Measurements from ENCODE around the gene PFKFB2. TPM values are rescaled to one million over a fixed set of nuclear protein-coding genes. Genes with fewer than 3 reads are reported as not detected.

The PFKFB2 gene
- total RNA-seq, result 16.7 TPM

DNA sequence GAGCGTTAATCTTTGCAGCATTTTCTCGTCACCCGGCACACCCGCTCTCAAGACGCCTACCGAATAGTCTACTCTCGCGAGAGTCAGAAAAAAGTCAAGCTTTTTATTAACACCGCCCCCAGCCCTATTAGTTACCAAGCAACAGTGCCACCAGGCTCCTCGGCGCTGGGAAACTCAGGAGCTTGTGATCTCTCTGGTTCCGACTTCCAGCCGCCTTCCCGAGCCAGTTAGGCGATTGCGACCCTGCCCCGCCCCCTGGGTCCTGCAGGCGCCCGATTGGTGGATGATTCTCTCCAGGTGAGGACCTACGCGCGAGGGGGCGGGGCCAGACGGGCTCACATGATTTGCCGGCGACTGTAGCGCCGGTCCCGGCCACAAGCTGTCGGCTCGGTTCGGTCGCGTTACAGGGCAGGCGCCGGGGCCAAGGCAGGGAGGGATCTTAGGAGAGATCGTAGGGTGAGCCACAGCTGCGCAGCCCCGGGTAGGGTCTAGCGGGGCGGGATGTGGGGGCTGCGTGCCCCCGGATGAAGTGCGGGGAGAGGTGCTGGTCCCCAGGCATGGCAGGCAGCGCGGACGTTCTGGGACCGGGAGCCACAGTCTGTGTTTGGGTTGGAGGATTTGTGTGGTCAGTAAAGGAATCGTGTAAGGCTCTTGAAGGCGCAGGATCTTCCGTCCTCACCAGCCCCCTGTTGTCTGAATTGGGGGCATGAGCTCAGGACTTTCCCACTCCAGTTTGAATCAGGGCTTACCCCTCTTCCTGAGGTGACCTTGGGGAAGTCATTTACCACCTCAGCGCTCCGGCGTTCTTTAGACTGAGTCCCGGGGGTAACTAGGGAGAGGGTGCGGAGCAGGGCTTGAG, at the start of gene PFKFB2:
TSS of gene PFKFB2 (plus strand) at position 365 of the 859 bp plus-strand sequence. CDS start 1,443 bp downstream, outside the sequence.
- intact Hi-C loops (cut with DNase I), result no loop called here
- DNase-seq (ENCODE audit: low spot score) (peak; percentile 97), ATAC-seq (peak; percentile 95)

DNA sequence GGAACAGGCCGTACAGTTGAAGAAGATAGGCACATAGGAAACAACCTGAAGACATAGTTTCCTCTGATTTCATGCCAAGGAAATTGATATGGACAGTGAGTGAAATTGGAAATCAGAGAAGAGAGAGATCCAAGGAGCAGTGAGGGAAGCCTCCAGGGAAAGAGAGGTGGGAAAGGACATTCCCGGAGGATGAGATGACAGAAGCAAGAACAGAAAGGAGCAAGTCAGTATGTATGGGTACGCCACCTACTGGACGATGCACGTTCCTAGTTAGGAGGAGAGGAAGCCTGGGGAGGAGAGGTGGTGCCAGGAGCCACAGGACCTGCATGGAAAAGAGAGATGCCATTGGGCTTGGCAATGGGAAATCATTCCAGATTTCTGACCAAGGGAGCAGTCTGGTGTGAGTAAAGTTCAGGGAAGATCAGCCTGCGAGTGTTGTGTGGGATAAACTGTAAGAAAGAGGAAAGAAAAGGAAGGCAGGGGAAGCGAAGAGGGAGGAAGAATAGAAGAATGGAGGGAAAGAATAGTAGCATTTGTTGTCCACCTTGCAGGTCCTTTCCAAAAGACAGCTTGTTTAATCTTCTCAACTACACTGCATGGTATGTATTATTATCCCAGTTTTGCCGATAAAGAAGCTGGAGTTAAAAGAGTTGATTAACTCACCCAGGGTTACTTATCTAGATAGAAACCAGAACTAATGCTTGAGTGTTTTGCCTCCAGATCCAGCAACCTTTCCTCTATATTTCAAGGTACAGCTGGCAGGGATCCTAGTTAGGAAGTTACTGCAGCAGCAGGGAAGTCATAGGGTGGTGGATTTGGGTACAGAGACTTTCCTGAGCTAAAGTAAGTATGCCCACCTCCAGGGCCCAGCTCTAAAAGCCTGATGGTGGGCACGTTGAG, 47.9 kb upstream of the PFKFB2 start:
- no peak for ATAC-seq
- no peak for DNase-seq (ENCODE audit: low spot score)
- intact Hi-C loops (cut with DNase I), result no loop called here

DNA sequence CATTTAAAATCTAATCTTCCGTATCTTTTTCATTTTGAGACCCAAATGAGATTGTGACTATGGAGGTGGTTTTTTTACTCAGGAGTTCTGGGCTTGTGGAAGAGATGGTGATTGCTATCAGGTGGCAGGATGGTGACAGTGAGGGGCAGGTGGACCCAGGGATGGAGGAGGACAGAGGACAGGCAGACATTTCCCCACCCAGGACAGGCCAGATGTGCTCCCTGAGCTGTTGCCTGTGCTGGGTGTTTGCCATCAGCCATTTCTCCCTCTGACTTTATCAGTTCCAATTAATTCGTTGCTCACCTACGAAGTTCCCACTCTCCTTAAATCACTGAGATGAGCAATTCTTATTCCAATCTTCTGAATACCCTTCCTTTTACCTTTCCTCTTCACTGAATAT, 47.0 kb upstream of the PFKFB2 start:
- ATAC-seq (no peak), DNase-seq (ENCODE audit: low spot score) (no peak)
- intact Hi-C loops (cut with DNase I), result no loop called here

DNA sequence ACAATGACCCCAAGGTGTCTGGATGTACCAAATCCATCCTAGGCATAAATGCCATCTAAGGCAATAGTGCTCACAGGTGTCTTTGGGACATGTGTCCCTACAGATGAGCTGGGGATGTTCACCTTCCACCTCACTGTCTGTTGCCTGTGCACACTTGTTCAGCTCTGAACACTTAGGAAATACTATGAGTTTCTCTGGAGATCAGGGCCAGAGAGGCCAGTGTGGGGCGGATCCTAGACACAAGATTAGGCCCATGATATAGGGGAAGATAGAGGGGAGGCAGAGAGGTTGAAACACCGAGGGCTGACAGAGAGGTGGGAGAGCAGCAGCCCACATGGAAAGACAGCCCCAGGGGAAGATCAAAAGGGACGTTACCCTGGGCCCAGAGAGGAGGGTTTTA, 46.2 kb upstream of the PFKFB2 start:
- intact Hi-C loops (cut with DNase I), result no loop called here
- DNase-seq (ENCODE audit: low spot score) (no peak), ATAC-seq (no peak)

DNA sequence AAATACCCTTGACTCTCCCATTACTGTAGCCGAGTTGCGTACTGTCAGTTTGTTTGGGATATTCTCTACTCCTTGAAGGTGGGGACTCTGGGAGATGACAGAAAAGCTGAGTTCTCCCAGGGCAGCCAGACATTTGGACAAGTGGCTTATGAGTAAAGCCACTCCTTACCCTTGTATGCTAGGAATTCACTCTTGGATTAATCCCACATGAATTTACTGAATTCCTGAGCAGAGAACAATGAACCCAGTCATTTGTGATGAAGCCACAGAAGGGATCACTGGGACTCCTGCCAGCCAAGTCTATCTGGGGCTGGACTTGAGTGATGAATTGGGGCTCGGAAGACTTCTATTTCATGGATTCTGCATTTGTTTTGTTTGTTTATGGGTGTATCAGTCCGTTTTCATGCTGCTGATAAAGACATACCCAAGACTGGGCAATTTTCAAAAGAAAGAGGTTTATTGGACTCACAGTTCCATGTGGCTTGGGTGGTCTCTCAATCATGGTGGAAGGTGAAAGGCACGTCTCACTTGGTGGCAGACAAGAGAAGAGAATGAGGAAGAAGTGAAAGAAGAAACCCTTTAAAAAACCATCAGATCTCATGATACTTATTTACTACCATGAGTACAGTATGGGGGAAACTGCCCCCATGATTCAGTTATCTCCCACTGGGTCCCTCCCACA, 45.6 kb upstream of the PFKFB2 start:
- intact Hi-C loops (cut with DNase I), result no loop called here
- DNase-seq (ENCODE audit: low spot score) (peak; percentile 72), ATAC-seq (peak; percentile 79)

DNA sequence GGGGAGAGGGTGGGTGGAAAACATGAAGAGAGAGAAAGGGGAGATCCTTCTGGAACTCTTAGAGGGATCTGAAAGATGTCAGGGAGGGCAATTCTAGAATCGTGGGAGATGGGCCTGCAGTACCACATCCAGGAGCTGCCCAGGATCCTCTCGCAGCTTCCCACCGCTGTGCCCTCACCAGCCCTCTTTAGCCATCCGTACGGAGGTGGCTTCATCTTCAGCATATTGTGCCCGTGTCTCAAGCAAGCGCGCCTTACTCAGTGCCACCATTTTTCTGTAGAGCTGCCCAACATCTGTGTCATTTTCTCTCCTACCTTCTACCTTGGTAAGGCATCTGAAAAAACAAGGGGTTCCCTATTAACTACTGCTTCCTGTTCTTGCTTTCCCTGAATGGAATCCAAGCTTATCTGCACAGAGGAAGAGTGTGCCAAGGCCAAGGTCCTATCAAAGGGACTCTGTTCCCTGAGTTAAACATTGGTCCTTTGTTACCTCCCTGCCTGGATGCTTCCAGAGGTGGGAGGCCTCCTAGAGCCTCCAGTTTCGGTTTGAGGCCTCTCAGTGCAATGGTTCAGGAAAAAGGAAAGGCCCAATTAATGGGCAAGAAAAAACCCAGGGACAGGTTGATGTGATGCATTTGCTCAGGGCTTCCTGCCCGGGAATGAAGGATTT, 43.8 kb upstream of the PFKFB2 start:
- intact Hi-C loops (cut with DNase I), result no loop called here
- peak; percentile 63 for ATAC-seq
- DNase-seq (ENCODE audit: low spot score), result no peak

DNA sequence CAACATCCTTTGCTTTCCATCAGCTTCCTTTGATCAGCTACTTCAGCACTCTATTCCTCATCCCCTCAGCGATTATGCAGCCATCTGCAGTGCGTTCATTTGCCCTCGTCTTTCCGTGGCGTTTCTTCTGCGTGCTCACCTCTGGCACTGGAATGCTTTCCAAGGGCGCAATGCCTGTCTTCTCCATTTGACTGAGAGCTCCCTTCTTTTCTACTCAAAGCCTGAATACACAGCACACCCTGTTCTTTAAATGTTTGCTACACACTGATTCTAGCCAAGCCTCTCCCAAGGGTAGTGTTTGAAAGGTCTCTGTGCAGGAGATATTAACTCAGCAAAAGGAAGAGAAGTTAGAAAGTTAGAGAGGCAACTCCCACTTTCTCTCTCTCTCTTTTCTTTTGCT, 43.1 kb upstream of the PFKFB2 start:
- ATAC-seq (peak; percentile 74), DNase-seq (ENCODE audit: low spot score) (no peak)
- intact Hi-C loops (cut with DNase I), result no loop called here

DNA sequence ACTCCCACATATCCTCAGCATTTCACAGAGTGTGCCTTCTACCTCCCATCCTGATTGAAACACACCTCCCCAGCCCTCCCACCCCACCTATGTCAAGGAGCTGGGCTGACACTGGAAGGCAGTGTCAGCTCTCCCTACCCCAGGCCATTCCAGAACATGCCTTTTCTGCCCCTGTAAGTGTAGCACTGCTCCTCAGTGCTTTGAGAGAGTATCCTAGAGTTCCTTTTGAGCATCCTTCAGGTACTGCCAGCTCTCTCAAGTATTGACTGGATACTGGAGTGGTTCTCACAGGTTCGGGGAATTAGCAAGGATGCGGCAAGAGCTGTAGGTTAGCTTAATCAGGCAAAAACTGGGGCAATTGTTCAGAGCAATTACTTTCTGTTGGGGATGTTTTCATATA, 42.3 kb upstream of the PFKFB2 start:
- no peak for DNase-seq (ENCODE audit: low spot score)
- no peak for ATAC-seq
- intact Hi-C loops (cut with DNase I), result no loop called here

DNA sequence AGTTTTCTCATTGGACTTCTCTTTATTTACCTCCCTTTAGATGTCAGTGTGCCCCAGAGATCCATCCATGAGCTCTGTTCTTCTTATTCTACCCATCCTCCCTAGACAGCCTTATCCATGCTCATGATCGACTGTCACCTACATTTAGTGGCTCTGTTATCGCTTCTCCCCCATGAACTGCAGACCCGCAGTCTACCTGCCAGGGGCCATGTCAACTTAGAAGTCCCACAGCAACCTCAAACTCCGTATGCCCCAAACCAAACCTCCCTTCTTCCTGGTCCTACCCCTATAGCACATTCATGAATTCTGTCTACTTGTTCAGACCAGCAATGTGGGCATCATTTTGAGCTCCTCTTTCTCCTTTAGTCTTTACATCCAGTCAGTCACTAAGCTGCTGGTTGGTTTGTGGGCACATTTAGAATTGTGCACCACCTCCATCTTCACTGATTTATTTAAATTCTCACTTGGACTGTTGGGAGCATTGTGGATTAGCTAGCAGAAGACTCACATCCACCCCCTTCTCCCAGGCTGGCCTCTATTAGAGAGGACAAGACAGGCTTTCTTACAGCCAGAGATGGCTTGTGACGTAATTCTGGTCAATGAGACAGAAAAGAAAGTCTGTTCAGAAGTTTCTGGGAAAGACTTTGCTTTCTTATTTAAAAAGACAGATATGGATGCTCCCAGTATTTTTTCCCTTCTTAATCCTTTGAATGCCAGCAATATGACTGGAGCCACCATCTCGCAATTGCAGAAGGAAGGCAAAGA, 39.6 kb upstream of the PFKFB2 start:
- ATAC-seq, result no peak
- no peak for DNase-seq (ENCODE audit: low spot score)
- intact Hi-C loops (cut with DNase I), result no loop called here

DNA sequence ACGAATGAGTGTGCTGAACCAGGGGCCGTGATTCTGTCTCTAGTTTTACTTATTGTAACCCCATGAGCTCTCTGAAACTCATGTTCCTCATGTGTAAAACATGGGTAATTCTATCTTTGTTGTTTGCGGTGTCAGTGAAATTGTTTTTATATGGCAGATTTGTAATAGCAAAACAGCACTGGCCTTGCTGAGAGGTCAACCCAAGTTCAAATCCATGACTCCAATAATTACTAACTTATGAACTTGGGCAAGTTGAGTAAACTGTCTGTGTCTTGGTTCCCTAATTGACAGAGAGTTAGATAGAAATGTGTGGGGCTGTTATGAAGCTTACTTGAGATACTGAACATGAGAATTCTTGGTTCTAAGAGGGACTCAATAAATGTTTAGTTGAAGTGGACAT, 38.3 kb upstream of the PFKFB2 start:
- DNase-seq (ENCODE audit: low spot score), result no peak

DNA sequence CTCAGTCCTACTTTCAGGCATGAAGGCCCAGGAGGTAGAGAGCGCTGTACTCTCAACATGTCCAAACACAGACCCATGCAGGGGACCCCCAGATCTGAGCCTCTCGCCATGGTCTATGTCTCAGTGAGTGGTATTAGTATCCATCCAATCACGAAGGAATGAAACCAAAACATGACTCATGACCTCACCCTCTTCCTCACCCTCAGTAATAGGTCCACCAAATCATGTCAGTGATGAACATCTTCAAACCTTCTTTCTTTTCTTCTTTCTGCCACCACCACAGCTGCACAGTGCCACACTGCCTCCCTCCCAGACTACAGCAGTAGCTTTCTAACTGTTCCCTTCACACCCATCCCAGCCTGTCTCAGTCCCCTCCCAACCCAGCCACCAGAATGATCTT, 37.3 kb upstream of the PFKFB2 start:
- ATAC-seq (no peak), DNase-seq (ENCODE audit: low spot score) (no peak)
- intact Hi-C loops (cut with DNase I), result no loop called here

More for the DNA sequence above, 38.3 kb upstream of the PFKFB2 start:
- intact Hi-C loops (cut with DNase I), result no loop called here
- ATAC-seq, result no peak

DNA sequence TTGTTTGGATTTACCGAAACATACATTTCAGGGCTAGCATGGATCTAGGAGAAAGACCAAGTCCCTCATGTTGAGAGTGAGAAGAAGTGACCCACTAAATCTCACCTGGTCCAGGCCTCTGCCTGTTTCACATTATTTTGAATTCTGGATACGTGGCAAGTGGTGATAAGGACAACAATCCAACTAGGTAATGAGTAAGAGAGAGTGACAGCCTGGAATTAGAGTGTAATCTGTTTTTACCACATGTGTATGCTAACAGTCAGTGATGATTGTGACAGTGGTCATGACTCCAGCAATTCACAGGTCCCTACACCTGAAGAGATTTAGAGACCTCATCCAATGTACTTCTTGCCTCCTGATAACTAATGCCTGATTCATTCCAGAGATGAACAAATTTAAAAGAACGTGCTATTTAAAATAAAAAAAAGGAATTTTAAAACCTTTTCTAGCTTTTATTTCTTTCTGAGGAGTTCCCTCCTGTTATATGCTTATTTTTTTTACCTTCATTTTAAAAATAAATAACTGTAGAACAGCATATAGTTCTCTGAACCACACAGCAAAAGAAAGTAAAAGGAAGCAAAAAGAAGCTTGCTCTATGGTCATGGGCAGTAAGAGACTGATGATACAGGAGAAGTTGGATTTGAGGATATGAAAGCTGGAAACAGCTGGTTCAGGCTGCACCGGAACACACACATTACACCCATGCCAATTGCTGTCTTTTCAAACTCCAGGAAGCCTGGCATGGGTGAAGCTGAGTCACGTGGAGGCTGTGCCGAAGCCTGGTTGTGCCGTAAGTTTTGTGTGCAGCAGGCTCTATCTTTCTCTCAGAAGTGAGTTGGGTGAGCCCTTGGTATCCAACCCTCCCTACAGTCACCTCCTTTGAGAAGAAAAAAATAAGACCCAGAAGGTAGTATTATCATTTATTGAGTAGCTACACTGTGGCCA, 35.2 kb upstream of the PFKFB2 start:
- intact Hi-C loops (cut with DNase I), result no loop called here
- DNase-seq (ENCODE audit: low spot score), result no peak
- ATAC-seq, result peak; percentile 74

DNA sequence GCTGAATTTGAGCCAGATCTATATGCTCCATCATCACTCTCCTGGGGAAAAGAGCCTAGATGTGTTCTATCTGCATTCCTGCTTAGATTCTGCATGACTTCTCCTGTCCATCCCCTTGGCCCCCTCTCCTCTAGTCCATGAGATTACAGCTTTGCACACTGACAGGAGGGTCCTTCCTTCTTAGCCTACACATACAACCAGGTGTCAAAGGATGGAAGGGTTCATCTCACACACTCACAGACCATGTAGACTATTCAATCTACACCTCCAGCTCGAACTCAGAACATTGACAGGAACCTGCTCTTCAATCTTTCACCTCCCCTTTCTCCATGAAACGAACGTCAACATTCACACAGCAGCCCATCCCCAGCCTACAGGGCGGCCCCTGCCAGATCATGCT, 34.4 kb upstream of the PFKFB2 start:
- intact Hi-C loops (cut with DNase I), result no loop called here
- ATAC-seq (no peak), DNase-seq (ENCODE audit: low spot score) (no peak)

DNA sequence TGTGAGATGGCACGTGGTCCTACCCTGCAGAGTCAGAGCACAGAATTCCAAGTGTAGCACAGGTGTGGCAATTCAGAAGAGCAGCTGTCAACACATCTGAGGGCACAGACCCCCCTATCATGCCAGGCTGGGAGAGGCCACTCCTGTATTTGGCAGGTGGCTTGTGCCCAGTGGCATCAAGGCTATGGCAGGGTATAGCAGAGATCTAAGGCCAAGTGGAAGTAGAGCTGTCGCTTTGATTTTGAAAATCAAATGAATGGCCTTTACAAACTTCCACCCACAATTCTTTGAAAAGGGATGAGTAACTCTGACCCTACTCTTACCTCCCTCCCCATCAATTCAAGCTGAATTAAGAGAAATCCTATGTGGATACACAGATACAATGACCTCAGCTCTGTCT, 33.9 kb upstream of the PFKFB2 start:
- no peak for ATAC-seq
- no peak for DNase-seq (ENCODE audit: low spot score)
- intact Hi-C loops (cut with DNase I), result no loop called here

DNA sequence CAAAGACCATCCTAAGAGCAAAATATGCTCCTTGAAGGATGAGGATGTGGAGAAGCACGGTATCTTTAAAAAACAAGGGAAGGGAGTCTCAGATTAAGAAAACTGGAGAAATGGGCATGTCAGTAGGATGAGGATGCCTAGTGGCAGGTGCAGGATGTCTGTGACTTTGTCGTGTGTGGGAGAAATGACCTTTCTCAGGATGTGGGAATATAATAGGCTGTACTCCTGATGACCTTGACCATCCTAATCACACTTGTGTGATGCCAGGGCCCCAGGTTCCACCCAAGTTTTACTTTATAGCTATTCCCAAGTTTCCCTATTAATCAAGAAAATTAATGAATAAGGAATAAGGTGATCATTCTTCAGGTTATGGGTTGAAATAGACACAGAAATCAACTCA, 33.4 kb upstream of the PFKFB2 start:
- no peak for DNase-seq (ENCODE audit: low spot score)
- ATAC-seq, result no peak
- intact Hi-C loops (cut with DNase I), result no loop called here

DNA sequence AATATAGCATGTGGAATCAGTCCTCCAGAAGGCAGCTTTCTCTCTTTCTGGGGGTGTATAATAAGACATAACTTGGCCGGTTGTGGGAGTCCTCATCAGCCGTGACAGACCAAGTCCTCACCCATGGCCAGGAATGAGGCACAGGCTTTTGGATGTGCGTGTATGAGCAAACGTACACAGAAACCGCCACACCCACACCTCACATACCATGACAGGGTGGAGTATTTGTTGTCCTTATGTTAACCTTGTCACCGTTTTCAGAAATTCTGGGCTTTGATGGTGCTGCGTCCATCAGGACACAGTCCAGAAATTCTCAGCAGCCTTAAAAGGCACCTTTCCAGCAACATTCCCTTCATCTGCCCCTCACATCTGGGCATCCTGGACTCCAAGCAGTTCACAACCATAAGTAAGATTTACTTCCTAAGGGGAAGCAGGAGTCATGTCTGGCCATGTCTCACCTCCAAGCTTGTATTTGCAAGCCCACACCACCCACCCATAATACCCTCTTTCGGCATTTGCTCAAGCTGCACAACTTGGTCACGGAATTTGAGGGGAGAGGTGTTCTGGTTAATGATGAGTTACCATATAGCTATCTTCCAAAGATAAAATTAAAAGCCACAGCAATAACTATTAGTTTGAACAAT, 32.9 kb upstream of the PFKFB2 start:
- intact Hi-C loops (cut with DNase I), result no loop called here
- no peak for DNase-seq (ENCODE audit: low spot score)
- ATAC-seq, result no peak

DNA sequence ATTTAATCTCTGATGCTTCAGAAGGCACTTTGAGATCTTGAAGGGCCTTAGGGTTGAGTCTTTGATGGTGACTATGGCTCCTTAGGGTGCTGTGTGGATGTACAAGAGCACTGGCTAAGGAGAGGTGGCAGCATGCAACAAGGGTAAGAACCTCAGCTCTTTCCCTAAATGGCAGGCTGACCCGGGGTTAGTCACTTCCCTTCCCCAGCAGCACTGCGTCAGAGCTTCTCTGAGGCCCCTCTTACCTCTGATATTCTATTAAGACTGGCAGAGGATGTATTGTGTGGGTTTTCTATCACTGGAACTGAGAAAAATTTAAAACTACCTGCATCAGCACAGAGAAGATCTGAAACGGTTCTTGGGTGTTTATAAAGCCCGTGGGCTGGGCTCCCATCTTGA, 32.4 kb upstream of the PFKFB2 start:
- ATAC-seq, result no peak
- DNase-seq (ENCODE audit: low spot score), result no peak
- intact Hi-C loops (cut with DNase I), result no loop called here
